Omental fat pad (tissue), 4 donors: Measurements from ENCODE around the gene PTPRC. TPM values are rescaled to one million over a fixed set of nuclear protein-coding genes. Genes with fewer than 3 reads are reported as not detected.

Source experiments
- ATAC-seq: fragments of 150-250 bp; one replicate; pipeline ENCODE4 v1.9.1; 2016; ENCODE audit warnings: mild to moderate bottlenecking, moderate library complexity; ENCODE audit not compliant: low FRiP score
- DNase-seq: peaks from one replicate; pipeline ENCODE4 v3.0.0-alpha.2; 2019; ENCODE audit warnings: low spot score
- CTCF ChIP-seq, 3 donors: fragments of 450-650 bp; IDR thresholded peaks; one replicate each; pipeline ENCODE4 v1.5.1; 2016 to 2017; ENCODE audit warnings: antibody characterized with exemption in 3 of 3, mild to moderate bottlenecking in 3 of 3, moderate library complexity in 2 of 3
- total RNA-seq, 4 donors: library from RNA; depleted of rRNA; stranded (reverse); fragments of >200 nt; gene quantifications; one replicate each; pipeline ENCODE4 v1.1.0, GENCODE V29; 2016

Gene PTPRC
- total RNA-seq, 4 donors from 2014 or later, result 36.5 to 127 (median 67.1) TPM

GRCh38 chr1:198620951-198621824 lies 17.7 kb upstream of the PTPRC start:
- no peak for TF ChIP-seq CTCF (IDR thresholded peaks at IDR 0.05)
- no peak for DNase-seq
- ATAC-seq, result no peak

GRCh38 chr1:198622001-198622400 lies 16.8 kb upstream of the PTPRC start:
- no peak for DNase-seq

GRCh38 chr1:198623752-198624647 lies 14.8 kb upstream of the PTPRC start:
- ATAC-seq (no peak), DNase-seq (no peak)
- no peak for TF ChIP-seq CTCF (IDR thresholded peaks at IDR 0.05)

More at GRCh38 chr1:198622001-198622400, 16.8 kb upstream of the PTPRC start:
- ATAC-seq, result no peak
- no peak for TF ChIP-seq CTCF (IDR thresholded peaks at IDR 0.05)

GRCh38 chr1:198624648-198624980 lies 14.2 kb upstream of the PTPRC start:
- TF ChIP-seq CTCF (IDR thresholded peaks at IDR 0.05), result no peak
- ATAC-seq (no peak), DNase-seq (no peak)

GRCh38 chr1:198627436-198628066 lies 11.3 kb upstream of the PTPRC start:
- no peak for DNase-seq
- TF ChIP-seq CTCF (IDR thresholded peaks at IDR 0.05), result no peak
- no peak for ATAC-seq

GRCh38 chr1:198628067-198628455 lies 10.8 kb upstream of the PTPRC start:
- no peak for ATAC-seq
- no peak for DNase-seq
- TF ChIP-seq CTCF (IDR thresholded peaks at IDR 0.05), result no peak
